PC-3 (cell line): Measurements from ENCODE around the gene SLC27A5. TPM values are rescaled to one million over a fixed set of nuclear protein-coding genes. Genes with fewer than 3 reads are reported as not detected.

Experiments used
- ATAC-seq: fragments of 200-7000 bp; cut with Tn5 transposase; 2 replicates; pipeline ENCODE4 v1.9.1; 2020; ENCODE audit warnings: mild to moderate bottlenecking, moderate library complexity
- BruUV-seq: library from RNA; stranded (reverse); fragments of 400-500 nt; replicated peaks from 2 replicates; lab custom pipeline; 2021; lab: Mats Ljungman, UMichigan
- CTCF ChIA-PET: fragments of 300-600 bp; sonication (Branson Sonifier 250); formaldehyde crosslinking; loops from one replicate; lab custom pipeline; 2022; ENCODE audit warnings: antibody characterized with exemption; lab: Charles Lee
- POLR2A ChIA-PET: fragments of 300-600 bp; sonication (Branson Sonifier 250); formaldehyde crosslinking; loops from one replicate; lab custom pipeline; 2022; ENCODE audit warnings: antibody characterized with exemption; ENCODE audit not compliant: unreplicated experiment; lab: Charles Lee
- DNase-seq: peaks from one replicate; pipeline ENCODE4 v3.0.0-alpha.2; 2015
- H2AFZ ChIP-seq: fragments of 300-600 bp; sonication (generic); 2 replicates; pipeline ENCODE4 v1.6.0; 2016; ENCODE audit warnings: antibody characterized with exemption, low read length
- H3F3A ChIP-seq: fragments of 300-600 bp; sonication (generic); one replicate; pipeline ENCODE4 v1.6.0; 2017; ENCODE audit warnings: antibody characterized with exemption, low read length, control low read depth, mild to moderate bottlenecking; ENCODE audit not compliant: unreplicated experiment
- H3K27ac ChIP-seq: fragments of 300-600 bp; sonication (generic); 2 replicates; pipeline ENCODE4 v1.5.1; 2016; ENCODE audit warnings: mild to moderate bottlenecking, low read length
- H3K27me3 ChIP-seq: fragments of 300-600 bp; sonication (generic); 2 replicates; pipeline ENCODE4 v1.6.1; 2016; ENCODE audit warnings: low read length, mixed read lengths
- H3K36me3 ChIP-seq: fragments of 300-600 bp; sonication (generic); 2 replicates; pipeline ENCODE4 v1.6.1; 2016; ENCODE audit warnings: low read depth, mixed run types, low read length, mixed read lengths
- H3K4me1 ChIP-seq: fragments of 300-600 bp; sonication (generic); 2 replicates; pipeline ENCODE4 v1.5.1; 2016; ENCODE audit warnings: low read length; ENCODE audit not compliant: insufficient read depth
- H3K4me2 ChIP-seq: fragments of 300-600 bp; sonication (generic); 2 replicates; pipeline ENCODE4 v1.6.0; 2016; ENCODE audit warnings: low read length
- H3K4me3 ChIP-seq: fragments of 300-600 bp; sonication (generic); 2 replicates; pipeline ENCODE4 v1.5.1; 2016; ENCODE audit warnings: mild to moderate bottlenecking, low read length, mixed read lengths
- H3K79me2 ChIP-seq: fragments of 300-600 bp; sonication (generic); 2 replicates; pipeline ENCODE4 v1.6.1; 2017; ENCODE audit warnings: low read length, mixed read lengths
- H3K9ac ChIP-seq: fragments of 300-600 bp; sonication (generic); 2 replicates; pipeline ENCODE4 v1.6.0; 2016; ENCODE audit warnings: mild to moderate bottlenecking, low read length
- H3K9me2 ChIP-seq: fragments of 300-600 bp; sonication (generic); replicated peaks from 2 replicates; pipeline ENCODE4 v1.6.1; 2016; ENCODE audit warnings: mixed run types, low read length, mixed read lengths
- H3K9me3 ChIP-seq: fragments of 300-600 bp; sonication (generic); 2 replicates; pipeline ENCODE4 v1.6.1; 2016; ENCODE audit warnings: low read length, mixed read lengths
- H4K20me1 ChIP-seq: fragments of 300-600 bp; sonication (generic); 2 replicates; pipeline ENCODE4 v1.6.1; 2016; ENCODE audit warnings: low read length, mixed read lengths
- CTCF ChIP-seq: fragments of 300-600 bp; sonication (generic); conservative IDR thresholded peaks from 2 replicates; pipeline ENCODE4 v1.5.1; 2017; ENCODE audit warnings: antibody characterized with exemption, low read depth, mild to moderate bottlenecking, low read length
- EZH2 ChIP-seq: fragments of 300-600 bp; sonication (generic); IDR thresholded peaks from one replicate; pipeline ENCODE4 v1.6.1; 2017; ENCODE audit warnings: antibody characterized with exemption, mild to moderate bottlenecking, low read length; ENCODE audit not compliant: unreplicated experiment
- EZH2phosphoT487 ChIP-seq: fragments of 300-600 bp; sonication (generic); IDR thresholded peaks from 2 replicates; pipeline ENCODE4 v1.6.1; 2018; ENCODE audit warnings: mild to moderate bottlenecking, antibody characterized with exemption, low read length, borderline replicate concordance
- intact Hi-C: fragments of 100-400 bp; cut with micrococcal nuclease; formaldehyde crosslinking; loops from 2 replicates; pipeline ENCODE4 v1.9.0; 2023
- total RNA-seq: library from RNA; depleted of rRNA; stranded (reverse); fragments of >200 nt; gene quantifications from 2 replicates; pipeline ENCODE4 v1.2.3, GENCODE V29; 2014

SLC27A5 gene
- total RNA-seq, 1 experiment from 2014 or later: 56.2 TPM

- Histone ChIP-seq H3K4me3 (peak within 1 kb of the TSS; percentile 80), H3K27ac (peak within 1 kb of the TSS; percentile 9; the same call in 1 of the 2 replicates), H3K79me2 (peaks cover 26% of the 10 kb centered on the region), H3K4me1 (peaks cover 9% of the 10 kb centered on the region; the same call in 1 of the 2 replicates), H2AFZ (peak within 1 kb of the TSS; percentile 97), H3K4me2 (peak within 1 kb of the TSS; percentile 93), H3K9me3 (no peaks in the 10 kb centered on the region), H3K27me3 (no peaks in the 10 kb centered on the region), H3F3A (no peaks in the 10 kb centered on the region), H3K9ac (peak within 1 kb of the TSS; percentile 87), H3K36me3 (0 out of 2 replicates have a peak, but pooled peaks cover 6% of the 10 kb centered on the region), H4K20me1 (no peaks in the 10 kb centered on the region), H3K9me2 (no peaks in the 10 kb centered on the region)
- ATAC-seq: peak; percentile 94
- intact Hi-C loops: loop anchor here (1.0 kb wide), 2 partner anchors 59 to 162 kb away; partner anchors contain the start of genes ERVK3-1 and ZNF584
- peak; percentile 99 for DNase-seq
- TF ChIP-seq EZH2 (no peak), EZH2phosphoT487 (no peak), CTCF (peak; percentile 36)
- BruUV-seq: no TSS peak
- ChIA-PET POLR2A (no interaction called here), CTCF (interaction anchor here (0.6 kb wide), 1 partner anchor 622 kb away, joined by 4 read pairs; no protein-coding TSS in a partner anchor)
Measured at GRCh38 chr19:58466760-58467589, 44.8 kb downstream of the SLC27A5 start, which contains the start of gene ZNF324. Gene ZNF324, plus strand, starts transcription at chr19:58467080. Its CDS starts 2,106 bp downstream, at chr19:58469186.

GRCh38 chr19:58466089-58466759 is 45.6 kb downstream of the SLC27A5 start:
- Histone ChIP-seq H3K4me1 (peaks cover 9% of the 10 kb centered on the region; the same call in 1 of the 2 replicates), H3K4me3 (peak overlapping the region; percentile 80), H3K9ac (peak overlapping the region; percentile 87), H3F3A (no peaks in the 10 kb centered on the region), H3K79me2 (peaks cover 26% of the 10 kb centered on the region), H3K4me2 (peak overlapping the region; percentile 93), H3K36me3 (0 out of 2 replicates have a peak, but pooled peaks cover 6% of the 10 kb centered on the region), H3K9me3 (no peaks in the 10 kb centered on the region), H3K27me3 (no peaks in the 10 kb centered on the region), H3K9me2 (no peaks in the 10 kb centered on the region), H2AFZ (peak overlapping the region; percentile 97), H4K20me1 (no peaks in the 10 kb centered on the region), H3K27ac (no peak overlapping the region)
- peak; percentile 49 for ATAC-seq
- intact Hi-C loops: loop anchor here (1.0 kb wide), 1 partner anchor 161 kb away; the partner anchor contains the start of gene ERVK3-1
- no peak for TF ChIP-seq CTCF
- no peak for TF ChIP-seq EZH2
- no peak for TF ChIP-seq EZH2phosphoT487
- POLR2A ChIA-PET: no interaction called here
- TSS peak; percentile 68 for BruUV-seq
- CTCF ChIA-PET: interaction anchor here (0.6 kb wide), 1 partner anchor 621 kb away, joined by 4 read pairs; no protein-coding TSS in a partner anchor
- DNase-seq: no peak
